Measurements from ENCODE around the gene CACNA1C. TPM values are rescaled to one million over a fixed set of nuclear protein-coding genes. Genes with fewer than 3 reads are reported as not detected.

The CACNA1C gene
- total RNA-seq, 5 donors from 2014 or later (not counting 1 experiment from before 2014, with no cell fraction given), result 0.10 to 0.26 (median 0.16) TPM

GRCh38 chr12:2218706-2219105 lies 165.9 kb downstream of the CACNA1C start:
- POLR2A ChIA-PET, result no interaction called here
- CTCF ChIA-PET, result no interaction called here
- DNase-seq (no peak), ATAC-seq (replicated peaks in 1 of 4) (no peak)
- H3K4me3 ChIP-seq (ENCODE audit: control insufficient read depth in 1 of 2, extremely low read depth in 1 of 2, low read length in 1 of 2), result no peak overlapping the region
- no peaks in the 10 kb centered on the region for H3K36me3 Mint-ChIP-seq
- H3K27me3 ChIP-seq (replicated peaks in 1 of 2; ENCODE audit: control insufficient read depth in 2 of 2, extremely low read depth in 1 of 2, insufficient read depth in 2 of 2, low read length in 1 of 2), result peaks cover 0 to 30% of the 10 kb centered on the region in 2 experiments
- H3K27me3 Mint-ChIP-seq, result peaks cover 14 to 20% of the 10 kb centered on the region in 2 donors
- H3K27ac Mint-ChIP-seq, result no peak overlapping the region
- no peak overlapping the region for H3K27ac ChIP-seq (ENCODE audit: low read length)
- no peaks in the 10 kb centered on the region for H3K4me1 ChIP-seq (ENCODE audit: control insufficient read depth in 1 of 2, extremely low read depth in 1 of 2, insufficient read depth in 2 of 2, low read length in 2 of 2)
- no peaks in the 10 kb centered on the region for H3K9me3 ChIP-seq
- WGBS (ENCODE audit: insufficient coverage), result 78% methylated on average over 4 of the region's 5 CpGs
- H3K36me3 ChIP-seq (ENCODE audit: control insufficient read depth in 2 of 2, extremely low read depth in 1 of 2, insufficient read depth in 1 of 2, low read length in 1 of 2), result no peaks in the 10 kb centered on the region
- H3K4me1 Mint-ChIP-seq, result no peaks in the 10 kb centered on the region
- peaks cover 0 to 6% (median 0%) of the 10 kb centered on the region in 3 donors for H3K9me3 Mint-ChIP-seq
- H3K4me3 Mint-ChIP-seq, result no peak overlapping the region

GRCh38 chr12:2221030-2221621 lies 168.3 kb downstream of the CACNA1C start:
- Mint-ChIP-seq H3K4me1 (no peaks in the 10 kb centered on the region), H3K4me3 (no peak overlapping the region), H3K27ac (no peak overlapping the region), H3K36me3 (no peaks in the 10 kb centered on the region), H3K27me3 (peaks cover 14 to 16% of the 10 kb centered on the region in 2 donors), H3K9me3 (peaks cover 0 to 6% (median 0%) of the 10 kb centered on the region in 3 donors)
- ATAC-seq (replicated peaks in 1 of 4), result no peak
- no peaks in the 10 kb centered on the region for H3K4me1 ChIP-seq (ENCODE audit: control insufficient read depth in 1 of 2, extremely low read depth in 1 of 2, insufficient read depth in 2 of 2, low read length in 2 of 2)
- H3K36me3 ChIP-seq (ENCODE audit: control insufficient read depth in 2 of 2, extremely low read depth in 1 of 2, insufficient read depth in 1 of 2, low read length in 1 of 2), result no peaks in the 10 kb centered on the region
- DNase-seq, result no peak
- POLR2A ChIA-PET, result no interaction called here
- peaks cover 0 to 12% of the 10 kb centered on the region in 2 experiments for H3K27me3 ChIP-seq (replicated peaks in 1 of 2; ENCODE audit: control insufficient read depth in 2 of 2, extremely low read depth in 1 of 2, insufficient read depth in 2 of 2, low read length in 1 of 2)
- no peaks in the 10 kb centered on the region for H3K9me3 ChIP-seq
- no peak overlapping the region for H3K27ac ChIP-seq (ENCODE audit: low read length)
- no peak overlapping the region for H3K4me3 ChIP-seq (ENCODE audit: control insufficient read depth in 1 of 2, extremely low read depth in 1 of 2, low read length in 1 of 2)
- CTCF ChIA-PET, result no interaction called here
- WGBS (ENCODE audit: insufficient coverage), result 77% methylated on average over 4 of the region's 4 CpGs

DNA sequence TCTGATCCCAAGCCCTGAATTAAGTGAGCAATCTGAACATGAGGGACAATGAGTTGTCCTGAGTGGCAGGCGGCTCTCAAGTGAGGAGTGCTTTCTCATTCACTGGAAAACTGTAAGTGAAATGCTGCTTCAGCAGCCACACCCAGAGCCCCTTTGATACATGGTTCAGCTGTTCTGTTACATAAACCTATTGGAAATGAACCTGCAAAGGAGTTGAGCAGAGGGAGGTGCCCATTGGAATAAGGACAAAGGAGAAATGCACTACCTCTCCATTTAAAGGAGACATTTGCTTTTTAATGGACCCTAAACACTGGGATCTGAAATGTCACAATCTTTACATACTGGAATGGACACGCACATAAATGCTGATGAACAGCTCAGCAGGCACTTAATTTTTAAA lies 169.9 kb downstream of the CACNA1C start:
- POLR2A ChIA-PET, result no interaction called here
- H3K27ac Mint-ChIP-seq, result no peak overlapping the region
- peaks cover 0 to 6% (median 0%) of the 10 kb centered on the region in 3 donors for H3K9me3 Mint-ChIP-seq
- H3K4me3 Mint-ChIP-seq, result no peak overlapping the region
- H3K27ac ChIP-seq (ENCODE audit: low read length), result no peak overlapping the region
- no peak for DNase-seq
- H3K4me3 ChIP-seq (ENCODE audit: control insufficient read depth in 1 of 2, extremely low read depth in 1 of 2, low read length in 1 of 2), result no peak overlapping the region
- H3K27me3 ChIP-seq (replicated peaks in 1 of 2; ENCODE audit: control insufficient read depth in 2 of 2, extremely low read depth in 1 of 2, insufficient read depth in 2 of 2, low read length in 1 of 2), result peaks cover 0 to 11% of the 10 kb centered on the region in 2 experiments
- no peaks in the 10 kb centered on the region for H3K4me1 Mint-ChIP-seq
- no peaks in the 10 kb centered on the region for H3K36me3 ChIP-seq (ENCODE audit: control insufficient read depth in 2 of 2, extremely low read depth in 1 of 2, insufficient read depth in 1 of 2, low read length in 1 of 2)
- ATAC-seq (replicated peaks in 1 of 4), result no peak
- 67% methylated on average over 1 of the region's 2 CpGs for WGBS (ENCODE audit: insufficient coverage)
- no peaks in the 10 kb centered on the region for H3K4me1 ChIP-seq (ENCODE audit: control insufficient read depth in 1 of 2, extremely low read depth in 1 of 2, insufficient read depth in 2 of 2, low read length in 2 of 2)
- no peaks in the 10 kb centered on the region for H3K36me3 Mint-ChIP-seq
- H3K27me3 Mint-ChIP-seq, result peaks cover 10 to 16% of the 10 kb centered on the region in 2 donors
- H3K9me3 ChIP-seq, result no peaks in the 10 kb centered on the region
- CTCF ChIA-PET, result no interaction called here

GRCh38 chr12:2224961-2225360 lies 172.2 kb downstream of the CACNA1C start:
- Mint-ChIP-seq H3K4me1 (no peaks in the 10 kb centered on the region), H3K27me3 (peaks cover 22 to 23% of the 10 kb centered on the region in 2 donors), H3K36me3 (no peaks in the 10 kb centered on the region), H3K27ac (no peak overlapping the region), H3K9me3 (peaks cover 0 to 6% (median 0%) of the 10 kb centered on the region in 3 donors), H3K4me3 (no peak overlapping the region)
- no peaks in the 10 kb centered on the region for H3K9me3 ChIP-seq
- H3K27me3 ChIP-seq (replicated peaks in 1 of 2; ENCODE audit: control insufficient read depth in 2 of 2, extremely low read depth in 1 of 2, insufficient read depth in 2 of 2, low read length in 1 of 2), result peaks cover 0 to 5% of the 10 kb centered on the region in 2 experiments
- no peaks in the 10 kb centered on the region for H3K4me1 ChIP-seq (ENCODE audit: control insufficient read depth in 1 of 2, extremely low read depth in 1 of 2, insufficient read depth in 2 of 2, low read length in 2 of 2)
- POLR2A ChIA-PET, result no interaction called here
- no peaks in the 10 kb centered on the region for H3K36me3 ChIP-seq (ENCODE audit: control insufficient read depth in 2 of 2, extremely low read depth in 1 of 2, insufficient read depth in 1 of 2, low read length in 1 of 2)
- H3K27ac ChIP-seq (ENCODE audit: low read length), result no peak overlapping the region
- DNase-seq, result no peak
- no peak for ATAC-seq (replicated peaks in 1 of 4)
- no peak overlapping the region for H3K4me3 ChIP-seq (ENCODE audit: control insufficient read depth in 1 of 2, extremely low read depth in 1 of 2, low read length in 1 of 2)
- WGBS (ENCODE audit: insufficient coverage), result 80% methylated on average over 3 of the region's 4 CpGs
- CTCF ChIA-PET, result no interaction called here

DNA sequence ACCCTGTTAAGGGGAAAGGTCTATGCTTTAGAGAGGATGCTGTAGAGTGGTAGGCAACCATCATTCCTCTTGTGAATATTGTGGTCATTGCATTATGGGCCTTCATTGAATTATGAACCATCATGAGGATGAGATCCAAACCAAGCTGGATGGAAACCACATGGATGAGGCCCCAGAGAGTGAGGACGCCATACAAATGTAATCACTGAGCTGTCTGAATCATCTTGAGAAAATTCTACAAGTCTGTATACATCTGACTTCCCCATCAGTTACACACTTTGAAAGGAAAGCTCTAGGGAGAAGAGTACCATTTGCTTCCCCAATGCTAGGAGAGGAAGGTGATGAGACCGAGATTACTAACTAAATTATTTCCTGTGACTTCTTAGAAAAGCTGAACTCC lies 172.9 kb downstream of the CACNA1C start:
- CTCF ChIA-PET, result no interaction called here
- Histone ChIP-seq H3K27me3 (replicated peaks in 1 of 2; ENCODE audit: control insufficient read depth in 2 of 2, extremely low read depth in 1 of 2, insufficient read depth in 2 of 2, low read length in 1 of 2) (peaks cover 0 to 5% of the 10 kb centered on the region in 2 experiments), H3K4me1 (ENCODE audit: control insufficient read depth in 1 of 2, extremely low read depth in 1 of 2, insufficient read depth in 2 of 2, low read length in 2 of 2) (no peaks in the 10 kb centered on the region), H3K27ac (ENCODE audit: low read length) (no peak overlapping the region), H3K36me3 (ENCODE audit: control insufficient read depth in 2 of 2, extremely low read depth in 1 of 2, insufficient read depth in 1 of 2, low read length in 1 of 2) (no peaks in the 10 kb centered on the region), H3K9me3 (no peaks in the 10 kb centered on the region), H3K4me3 (ENCODE audit: control insufficient read depth in 1 of 2, extremely low read depth in 1 of 2, low read length in 1 of 2) (no peak overlapping the region)
- ATAC-seq (replicated peaks in 1 of 4), result no peak
- Mint-ChIP-seq H3K9me3 (peaks cover 0 to 3% (median 0%) of the 10 kb centered on the region in 3 donors), H3K27me3 (peaks cover 19 to 23% of the 10 kb centered on the region in 2 donors), H3K27ac (no peak overlapping the region), H3K36me3 (no peaks in the 10 kb centered on the region), H3K4me3 (no peak overlapping the region), H3K4me1 (no peaks in the 10 kb centered on the region)
- WGBS (ENCODE audit: insufficient coverage), result no CpG with 5 or more reads among the region's 2 CpGs
- DNase-seq, result no peak
- POLR2A ChIA-PET, result no interaction called here

DNA sequence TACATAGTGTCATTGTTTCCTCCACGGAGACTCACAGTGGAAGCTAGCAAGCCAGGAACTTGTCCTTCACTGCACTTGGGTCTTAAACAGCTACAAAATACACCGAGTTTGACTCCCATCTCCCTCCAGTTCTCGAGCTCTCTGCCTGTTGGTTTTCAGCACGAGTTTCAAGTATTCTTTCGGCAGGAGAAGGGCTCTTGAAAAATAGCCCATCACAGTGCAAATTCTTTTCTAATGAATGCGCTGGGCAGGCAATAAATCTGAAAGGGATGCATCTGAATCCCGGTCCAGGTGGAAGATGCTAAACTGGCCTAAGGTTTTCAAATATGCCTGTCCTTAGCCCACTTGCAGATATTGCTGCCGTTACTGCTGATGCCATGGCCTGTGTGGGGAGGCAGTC lies 173.9 kb downstream of the CACNA1C start:
- Histone ChIP-seq H3K27ac (ENCODE audit: low read length) (no peak overlapping the region), H3K4me1 (ENCODE audit: control insufficient read depth in 1 of 2, extremely low read depth in 1 of 2, insufficient read depth in 2 of 2, low read length in 2 of 2) (no peaks in the 10 kb centered on the region), H3K4me3 (ENCODE audit: control insufficient read depth in 1 of 2, extremely low read depth in 1 of 2, low read length in 1 of 2) (no peak overlapping the region), H3K36me3 (ENCODE audit: control insufficient read depth in 2 of 2, extremely low read depth in 1 of 2, insufficient read depth in 1 of 2, low read length in 1 of 2) (no peaks in the 10 kb centered on the region), H3K27me3 (replicated peaks in 1 of 2; ENCODE audit: control insufficient read depth in 2 of 2, extremely low read depth in 1 of 2, insufficient read depth in 2 of 2, low read length in 1 of 2) (no peaks in the 10 kb centered on the region), H3K9me3 (no peaks in the 10 kb centered on the region)
- Mint-ChIP-seq H3K27me3 (peaks cover 15 to 21% of the 10 kb centered on the region in 2 donors), H3K36me3 (no peaks in the 10 kb centered on the region), H3K4me3 (no peak overlapping the region), H3K9me3 (no peaks in the 10 kb centered on the region), H3K4me1 (no peaks in the 10 kb centered on the region), H3K27ac (no peak overlapping the region)
- no peak for DNase-seq
- 69% methylated on average over 6 of the region's 8 CpGs for WGBS (ENCODE audit: insufficient coverage)
- ChIA-PET POLR2A (no interaction called here), CTCF (no interaction called here)
- ATAC-seq (replicated peaks in 1 of 4), result no peak

GRCh38 chr12:2227360-2227759 lies 174.6 kb downstream of the CACNA1C start:
- ATAC-seq (replicated peaks in 1 of 4), result no peak

More at GRCh38 chr12:2227360-2227759, 174.6 kb downstream of the CACNA1C start:
- WGBS (ENCODE audit: insufficient coverage), result no CpG with 5 or more reads among the region's 1 CpG
- Histone ChIP-seq H3K4me3 (ENCODE audit: control insufficient read depth in 1 of 2, extremely low read depth in 1 of 2, low read length in 1 of 2) (no peak overlapping the region), H3K9me3 (no peaks in the 10 kb centered on the region), H3K36me3 (ENCODE audit: control insufficient read depth in 2 of 2, extremely low read depth in 1 of 2, insufficient read depth in 1 of 2, low read length in 1 of 2) (no peaks in the 10 kb centered on the region), H3K4me1 (ENCODE audit: control insufficient read depth in 1 of 2, extremely low read depth in 1 of 2, insufficient read depth in 2 of 2, low read length in 2 of 2) (no peaks in the 10 kb centered on the region), H3K27me3 (replicated peaks in 1 of 2; ENCODE audit: control insufficient read depth in 2 of 2, extremely low read depth in 1 of 2, insufficient read depth in 2 of 2, low read length in 1 of 2) (no peaks in the 10 kb centered on the region), H3K27ac (ENCODE audit: low read length) (no peak overlapping the region)
- Mint-ChIP-seq H3K4me1 (no peaks in the 10 kb centered on the region), H3K9me3 (no peaks in the 10 kb centered on the region), H3K4me3 (no peak overlapping the region), H3K27me3 (peaks cover 20% of the 10 kb centered on the region in 2 donors), H3K36me3 (no peaks in the 10 kb centered on the region), H3K27ac (no peak overlapping the region)
- DNase-seq, result no peak
- ChIA-PET CTCF (no interaction called here), POLR2A (no interaction called here)

Measured in T-cell (primary cell).